ENCODE data around the gene MRPL38.

Gene MRPL38

GRCh38 chr17:75919611-75920010, 14.9 kb upstream of the MRPL38 start:
- no peak for DNase-seq (ENCODE audit: low read depth in 2 of 2)

DNA sequence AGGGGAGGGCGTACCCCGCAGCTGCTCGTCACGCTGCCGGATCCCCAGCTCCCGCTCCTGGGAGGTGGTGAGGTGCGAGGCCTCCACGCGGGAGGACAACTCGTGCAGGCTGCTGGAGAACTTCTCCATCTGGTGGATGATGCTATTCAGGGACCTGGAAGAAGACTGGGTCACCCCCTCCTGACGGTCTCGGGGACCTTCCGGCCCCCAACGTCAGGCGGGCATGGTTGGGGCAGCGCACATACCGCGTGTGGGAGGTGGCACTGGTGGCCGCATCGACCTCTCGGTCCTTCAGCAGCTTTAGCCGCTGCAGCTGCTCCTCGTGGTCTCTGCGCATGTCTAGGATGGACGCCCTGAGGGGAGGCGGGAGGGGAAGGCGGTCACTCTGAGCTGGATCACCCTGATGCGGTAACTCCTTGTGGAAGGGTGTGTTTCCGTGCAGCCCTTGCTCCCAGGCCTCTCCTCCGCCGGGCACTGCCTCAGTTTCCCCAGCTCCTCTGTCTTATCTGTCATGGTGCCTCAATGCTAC, 13.3 kb upstream of the MRPL38 start:
- no peak for DNase-seq (ENCODE audit: low read depth in 2 of 2)

- DNase-seq (ENCODE audit: low read depth in 2 of 2) = no peak
Measured at GRCh38 chr17:75917141-75917916, 12.6 kb upstream of the MRPL38 start.

GRCh38 chr17:75915268-75915667, 10.6 kb upstream of the MRPL38 start:
- DNase-seq (ENCODE audit: low read depth in 2 of 2) = no peak

DNA sequence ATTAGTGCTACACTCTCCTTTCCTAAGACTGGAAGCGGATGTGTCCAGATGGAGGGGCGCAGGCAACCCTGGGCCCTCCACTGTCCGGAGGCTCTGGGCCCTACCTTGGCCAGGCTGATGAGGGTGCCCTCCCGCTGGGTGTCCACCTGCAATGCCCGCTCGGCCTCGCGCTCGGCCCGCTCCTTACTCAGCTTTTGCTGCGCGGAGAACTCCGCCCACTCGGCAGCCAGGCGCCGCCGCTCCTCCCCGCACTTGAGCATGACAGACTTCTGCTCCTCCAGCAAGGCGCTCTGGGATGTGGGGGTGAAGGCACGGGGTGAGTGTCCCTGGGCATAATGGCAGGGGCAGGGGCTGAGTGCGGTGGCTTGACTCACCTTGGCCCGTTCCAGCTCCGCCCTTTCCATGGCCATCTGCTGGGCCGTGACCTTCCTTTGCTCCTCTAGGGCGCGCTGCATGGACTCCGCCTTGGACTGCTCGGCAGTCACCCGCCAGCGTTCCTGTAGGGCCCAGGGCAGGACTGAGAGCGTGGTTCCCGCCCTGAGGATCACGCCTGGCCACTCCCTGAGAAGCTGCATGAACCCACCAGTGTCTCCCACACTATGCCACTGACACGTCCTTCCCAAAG, 10.1 kb upstream of the MRPL38 start:
- DNase-seq (ENCODE audit: low read depth in 2 of 2) = no peak

GRCh38 chr17:75913537-75914210, 9.0 kb upstream of the MRPL38 start:
- no peak for DNase-seq (ENCODE audit: low read depth in 2 of 2)

DNA sequence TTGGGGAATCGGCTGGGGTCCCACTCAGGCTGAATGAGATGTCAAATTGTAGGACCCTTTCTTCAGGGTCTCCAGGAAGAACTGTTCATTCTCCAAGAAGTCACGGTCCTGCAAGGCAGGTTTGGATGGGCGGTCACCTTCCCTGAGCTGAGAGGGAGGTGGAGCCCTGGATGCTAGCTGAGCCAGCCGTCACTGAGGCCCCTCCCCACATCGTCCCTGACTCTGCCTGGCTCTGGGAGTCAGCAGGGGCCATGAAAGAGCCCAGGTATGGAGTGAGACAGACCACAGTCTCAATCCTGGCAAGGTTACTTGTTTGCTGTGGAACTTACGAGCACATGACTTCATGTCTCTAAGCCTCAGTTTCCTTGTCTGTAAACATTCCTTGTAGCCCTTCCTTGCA, 6.0 kb upstream of the MRPL38 start:
- DNase-seq (ENCODE audit: low read depth in 2 of 2) = no peak

DNA sequence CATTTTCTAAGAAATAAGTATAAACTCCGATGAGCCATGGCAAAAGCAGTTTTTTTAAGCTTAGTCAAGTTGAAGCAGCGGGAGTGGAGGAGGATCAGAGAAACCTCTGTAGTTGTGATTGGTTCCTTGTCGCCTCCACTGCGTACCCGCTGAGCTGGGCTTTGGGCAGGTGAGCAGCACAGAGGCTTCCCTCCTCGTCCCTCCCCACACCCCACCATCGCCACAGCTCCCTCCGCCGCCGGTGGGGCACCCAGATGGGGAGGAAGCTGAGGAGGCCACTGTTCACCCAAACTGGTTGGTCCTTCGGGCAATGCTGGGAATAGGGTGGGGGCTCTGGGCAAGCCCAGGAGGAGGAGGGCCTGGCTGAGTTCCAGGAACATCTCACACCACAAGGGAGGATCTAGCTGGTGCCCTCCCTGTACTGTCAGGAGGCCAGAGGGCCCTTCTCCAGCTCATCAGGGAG, 5.2 kb upstream of the MRPL38 start:
- DNase-seq (ENCODE audit: low read depth in 2 of 2) = no peak

DNA sequence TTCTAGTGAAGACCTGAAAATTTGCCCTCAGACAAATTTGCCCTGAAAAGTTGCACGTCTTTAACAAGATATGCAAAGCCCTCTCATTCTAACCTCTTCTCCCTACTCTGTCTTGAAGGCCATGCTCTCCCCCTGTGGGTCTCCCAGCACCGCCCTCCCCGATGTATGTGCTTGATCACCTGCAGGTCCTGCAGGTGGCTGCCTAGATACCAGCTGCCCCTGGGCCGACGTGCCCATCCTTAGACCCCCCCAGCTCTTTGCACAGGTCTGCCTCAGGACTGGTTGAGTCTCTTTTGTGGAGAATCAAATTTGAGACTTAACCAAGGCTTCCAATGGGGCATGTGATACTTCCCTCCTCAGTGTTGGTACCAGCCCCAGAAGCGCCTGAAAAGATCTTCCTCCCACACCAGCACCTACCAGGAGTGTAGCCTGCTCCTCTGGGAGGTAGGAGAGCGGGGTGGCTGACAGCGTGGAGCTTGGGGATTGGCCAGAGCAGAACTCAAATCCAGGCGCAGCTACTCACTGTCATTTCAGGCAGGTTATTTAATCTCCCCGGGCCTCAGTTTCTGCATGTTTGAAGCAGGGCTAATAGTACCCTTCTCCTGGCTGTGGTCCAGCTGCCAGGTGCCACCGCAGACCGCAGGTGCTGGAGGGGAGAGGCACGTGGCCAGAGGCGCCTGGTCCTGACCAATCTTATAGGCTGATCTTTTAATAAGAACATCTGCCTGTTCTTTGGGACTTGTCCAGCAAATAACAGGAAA, 4.5 kb upstream of the MRPL38 start:
- DNase-seq (ENCODE audit: low read depth in 2 of 2) = no peak

DNA sequence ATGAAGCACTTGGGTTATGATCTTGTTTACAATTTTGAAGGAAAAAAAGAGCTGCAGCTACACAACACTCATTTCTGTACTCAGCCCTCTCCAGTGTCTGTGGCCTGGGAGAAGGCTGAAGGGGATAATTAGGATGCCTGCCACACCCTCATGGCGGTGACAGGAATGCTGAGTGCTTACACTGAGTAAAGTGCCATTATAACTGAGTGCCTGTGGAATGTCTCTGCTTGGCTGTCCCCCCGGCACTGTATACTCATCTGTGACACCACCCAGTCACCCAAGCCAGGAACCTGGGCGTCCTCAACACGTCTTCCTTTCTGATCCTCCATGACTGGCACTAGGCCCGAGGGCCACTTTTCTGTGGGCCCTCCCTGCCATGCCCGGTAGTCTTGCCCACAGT, 3.5 kb upstream of the MRPL38 start:
- no peak for DNase-seq (ENCODE audit: low read depth in 2 of 2)

- DNase-seq (ENCODE audit: low read depth in 2 of 2) = no peak
Measured at GRCh38 chr17:75906143-75906884, 1.6 kb upstream of the MRPL38 start.

DNA sequence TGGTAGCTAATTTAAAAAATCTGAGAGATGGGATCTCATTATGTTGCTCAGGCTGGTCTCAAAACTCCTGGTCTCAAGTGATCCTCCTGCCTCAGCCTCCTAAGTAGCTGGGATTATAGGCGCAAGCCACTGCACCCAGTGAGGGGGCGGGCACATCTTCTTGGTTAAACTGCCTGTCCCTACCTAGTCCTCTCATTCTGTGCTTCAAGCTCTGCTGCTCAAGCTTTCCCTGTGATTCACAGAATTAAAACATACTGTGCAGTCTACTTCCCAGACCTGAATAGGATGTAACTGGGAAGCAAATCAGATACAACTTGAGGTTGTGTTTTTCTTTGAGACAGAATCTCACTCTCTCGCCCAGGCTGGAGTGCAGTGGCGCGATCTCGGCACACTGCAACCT, 2.3 kb downstream of the MRPL38 start:
- DNase-seq (ENCODE audit: low read depth in 2 of 2) = no peak

DNA sequence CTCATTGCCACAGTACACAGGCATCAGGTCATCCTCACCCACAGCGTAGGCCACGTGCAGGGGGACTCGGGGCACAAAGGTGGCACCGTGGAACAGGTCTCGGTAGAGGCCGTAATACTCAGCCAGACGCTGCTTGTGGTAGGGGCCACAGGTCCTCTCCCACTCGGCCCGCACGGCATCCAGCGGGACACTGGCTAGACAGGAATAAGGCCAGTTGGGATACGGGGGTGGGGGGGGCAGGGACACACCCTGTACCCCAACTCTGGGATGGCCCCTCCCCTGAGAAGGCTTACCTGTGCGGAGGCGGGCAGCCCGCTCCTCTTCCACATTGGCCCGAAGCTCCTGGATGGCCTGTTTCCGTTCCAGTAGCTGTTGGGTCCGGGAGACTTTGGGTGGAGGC, 3.0 kb downstream of the MRPL38 start:
- DNase-seq (ENCODE audit: low read depth in 2 of 2) = no peak

DNA sequence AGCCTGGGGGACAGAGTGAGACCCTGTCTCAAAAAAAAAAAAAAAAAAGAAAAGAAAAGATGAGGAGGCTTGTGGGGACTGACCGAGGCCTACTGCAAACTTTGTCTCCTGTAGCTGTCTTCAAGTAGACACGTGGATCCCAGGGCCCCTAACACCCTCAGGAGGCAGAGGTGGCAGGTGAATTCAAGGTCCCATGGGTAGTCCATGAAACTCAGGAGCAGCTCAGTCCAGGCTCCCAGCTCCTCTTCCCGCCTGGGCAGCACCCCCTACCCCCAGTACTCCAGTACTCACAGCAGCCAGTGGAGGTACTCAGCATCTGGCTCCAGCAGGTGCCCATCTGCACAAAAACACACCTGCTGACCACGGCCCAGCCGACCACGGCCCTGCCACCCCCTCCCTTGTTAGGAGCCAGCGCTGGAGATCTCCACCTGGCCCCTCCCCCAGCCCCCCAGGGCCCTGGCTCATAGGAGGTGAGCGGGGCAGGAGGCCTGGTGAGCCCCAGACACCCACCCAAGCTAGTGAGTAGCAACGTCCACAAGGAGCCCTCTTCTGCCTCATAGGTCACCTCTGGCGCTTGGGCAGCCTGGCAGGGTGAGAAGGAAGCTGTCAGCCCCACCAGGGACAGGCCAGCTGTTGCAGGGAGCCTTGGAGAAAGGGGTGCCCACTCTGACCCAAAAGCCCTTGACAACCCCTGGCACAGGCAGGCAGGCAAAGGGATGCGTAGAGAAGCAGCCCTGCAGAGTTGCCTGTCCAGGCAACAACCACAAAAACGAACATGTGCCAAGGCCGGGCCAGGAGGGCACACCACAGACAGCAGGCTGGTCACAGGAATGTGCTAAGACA, 3.8 kb downstream of the MRPL38 start:
- no peak for DNase-seq (ENCODE audit: low read depth in 2 of 2)

DNA sequence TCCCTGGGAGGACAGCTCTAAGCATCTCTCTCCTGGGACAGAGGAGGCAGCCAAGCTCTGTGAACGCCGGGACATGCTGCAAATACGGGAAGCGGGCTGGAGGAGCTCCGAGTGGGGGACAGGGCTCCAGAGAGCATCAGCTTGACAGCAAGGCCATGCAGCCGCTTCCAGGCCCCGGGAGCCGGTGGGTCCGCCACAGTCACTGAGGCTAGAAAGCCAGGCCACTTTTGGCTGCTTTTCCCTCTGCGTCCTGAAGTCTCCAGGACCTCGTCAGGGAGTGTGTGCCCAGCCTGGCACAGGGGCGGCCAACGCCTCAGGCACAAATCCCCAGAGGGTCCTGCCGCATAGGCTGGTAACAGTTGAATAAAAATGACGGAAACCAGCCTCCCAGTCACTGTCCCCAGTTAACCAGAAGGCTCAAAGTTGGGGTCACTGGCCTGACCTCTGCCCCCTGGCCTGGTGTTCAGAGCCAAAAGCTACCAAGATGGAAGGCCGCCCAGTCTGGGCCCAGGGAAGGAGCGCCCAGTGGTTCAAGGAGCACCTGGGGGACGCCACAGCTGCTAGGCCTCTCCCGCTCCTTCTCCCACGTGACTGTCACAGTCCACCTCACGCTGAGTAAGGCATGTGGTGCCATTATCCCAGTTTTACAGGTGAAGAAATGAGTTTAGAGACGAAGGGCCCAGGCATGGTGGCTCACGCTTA, 4.8 kb downstream of the MRPL38 start:
- no peak for DNase-seq (ENCODE audit: low read depth in 2 of 2)

DNA sequence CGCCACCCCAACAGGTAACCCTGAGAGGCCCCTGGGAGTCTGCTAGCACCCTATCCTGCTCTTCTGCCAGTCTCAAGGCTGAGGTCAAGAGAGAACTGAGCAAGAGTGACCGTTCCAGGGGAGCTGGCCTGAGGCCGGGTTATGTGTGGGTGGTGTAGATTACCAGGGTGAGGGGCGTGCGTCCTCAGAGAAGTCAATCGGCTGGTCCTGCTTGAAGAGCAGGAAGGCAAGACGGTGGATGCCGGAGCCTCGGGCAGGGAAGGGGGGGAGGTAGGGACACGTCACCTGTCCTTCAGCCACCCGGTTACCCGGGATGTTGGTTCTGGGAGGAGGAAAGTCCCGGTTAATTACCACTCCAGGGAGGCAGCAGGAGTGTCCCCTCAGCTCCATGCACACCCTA, 5.3 kb downstream of the MRPL38 start:
- DNase-seq (ENCODE audit: low read depth in 2 of 2) = no peak

- DNase-seq (ENCODE audit: low read depth in 2 of 2) = no peak
Measured at GRCh38 chr17:75898791-75899190, 5.9 kb downstream of the MRPL38 start.

DNA sequence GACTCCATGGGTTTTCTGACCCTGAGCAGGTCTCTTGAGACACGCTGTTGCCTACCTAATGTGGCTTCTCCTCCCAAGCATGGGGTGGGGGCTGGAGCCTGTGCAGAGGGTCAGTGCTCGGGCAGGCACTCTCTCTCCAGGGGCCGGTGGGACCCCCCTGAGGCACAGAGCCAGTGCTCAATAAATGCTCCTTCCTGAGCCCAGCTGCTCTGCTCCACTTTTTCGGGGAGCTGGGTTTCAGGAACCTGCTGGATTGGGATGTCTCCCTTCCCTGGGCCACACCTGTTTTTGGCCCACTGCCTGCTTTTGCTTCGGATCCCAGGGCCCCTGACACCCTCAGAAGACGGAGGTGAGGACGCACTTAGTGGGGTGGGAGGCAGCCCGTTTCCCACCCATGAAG, 6.6 kb downstream of the MRPL38 start:
- DNase-seq (ENCODE audit: low read depth in 2 of 2) = no peak

DNA sequence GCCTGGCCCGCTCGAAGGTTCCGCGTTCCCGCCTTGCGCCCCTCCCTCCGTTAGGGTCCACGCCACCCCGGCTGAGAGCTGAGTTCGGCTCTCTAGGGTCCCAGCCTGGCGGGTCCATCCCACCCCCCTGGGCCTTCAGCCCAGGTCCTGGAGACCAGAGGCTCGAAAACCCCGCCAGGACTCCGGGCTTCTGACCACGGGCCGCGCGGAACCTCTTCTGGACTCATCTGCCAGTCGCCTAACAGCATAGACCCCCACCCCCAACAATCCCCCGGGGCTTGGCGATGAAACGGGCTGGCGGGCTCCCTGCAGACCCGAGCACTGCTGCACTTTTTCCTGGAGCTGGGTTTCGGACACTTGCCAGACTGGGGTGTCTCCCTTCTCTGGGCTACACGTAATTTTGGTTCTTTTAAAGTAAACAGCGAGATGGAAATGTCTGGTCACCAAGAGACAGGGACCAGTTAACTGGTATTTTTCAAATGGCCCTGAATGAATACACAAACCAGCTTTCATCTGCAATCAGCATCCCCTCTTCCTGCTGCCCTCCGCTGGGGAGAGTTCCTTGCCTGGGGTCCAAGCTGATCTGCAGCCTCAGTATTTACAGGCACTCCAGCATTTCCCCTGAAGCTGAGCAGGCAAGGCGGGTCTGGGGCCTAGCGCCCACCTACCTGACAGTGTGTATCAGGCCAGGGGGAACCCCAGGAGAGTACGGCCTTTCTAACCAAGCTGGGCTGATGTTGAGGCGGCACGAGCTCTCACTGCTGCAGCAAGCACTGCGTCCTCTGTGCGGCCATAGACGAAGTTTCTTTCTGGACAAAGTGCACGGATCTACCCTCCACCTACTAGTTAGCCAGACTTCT, 7.3 kb downstream of the MRPL38 start:
- DNase-seq (ENCODE audit: low read depth in 2 of 2) = no peak

Measured in stimulated activated CD8-positive, alpha-beta memory T cell treated with anti-CD3 and anti-CD28 coated beads, Interleukin-2, amount 100 ng/mL, for 48 hours (primary cell).